ENCODE measurements around the gene COIL.

GRCh38 chr17:56890390-56890789 is 70.5 kb downstream of the COIL start:
- no peak for TF ChIP-seq EZH2 (IDR thresholded peaks at IDR 0.05; ENCODE audit: insufficient read depth, low read length)
- TF ChIP-seq, protein P1, sequence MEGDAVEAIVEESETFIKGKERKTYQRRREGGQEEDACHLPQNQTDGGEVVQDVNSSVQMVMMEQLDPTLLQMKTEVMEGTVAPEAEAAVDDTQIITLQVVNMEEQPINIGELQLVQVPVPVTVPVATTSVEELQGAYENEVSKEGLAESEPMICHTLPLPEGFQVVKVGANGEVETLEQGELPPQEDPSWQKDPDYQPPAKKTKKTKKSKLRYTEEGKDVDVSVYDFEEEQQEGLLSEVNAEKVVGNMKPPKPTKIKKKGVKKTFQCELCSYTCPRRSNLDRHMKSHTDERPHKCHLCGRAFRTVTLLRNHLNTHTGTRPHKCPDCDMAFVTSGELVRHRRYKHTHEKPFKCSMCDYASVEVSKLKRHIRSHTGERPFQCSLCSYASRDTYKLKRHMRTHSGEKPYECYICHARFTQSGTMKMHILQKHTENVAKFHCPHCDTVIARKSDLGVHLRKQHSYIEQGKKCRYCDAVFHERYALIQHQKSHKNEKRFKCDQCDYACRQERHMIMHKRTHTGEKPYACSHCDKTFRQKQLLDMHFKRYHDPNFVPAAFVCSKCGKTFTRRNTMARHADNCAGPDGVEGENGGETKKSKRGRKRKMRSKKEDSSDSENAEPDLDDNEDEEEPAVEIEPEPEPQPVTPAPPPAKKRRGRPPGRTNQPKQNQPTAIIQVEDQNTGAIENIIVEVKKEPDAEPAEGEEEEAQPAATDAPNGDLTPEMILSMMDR (IDR thresholded peaks at IDR 0.05; ENCODE audit: insufficient read depth, low read depth, low read length): no peak
